Breast epithelium (tissue), 3 donors: ENCODE results near the gene ASIC4.

Experiments used
- POLR2A ChIP-seq: fragments of 450-650 bp; IDR thresholded peaks from one replicate; pipeline ENCODE4 v1.6.1; 2016; ENCODE audit warnings: antibody characterized with exemption, mild to moderate bottlenecking, moderate library complexity
- POLR2AphosphoS5 ChIP-seq, 3 donors: sonication (generic); formaldehyde crosslinking; IDR thresholded peaks; one replicate each; pipeline ENCODE4 v1.6.1; 2017; ENCODE audit warnings: antibody characterized with exemption in 3 of 3
- TF ChIP-seq, protein P1 (sequence below), 3 donors: fragments of 450-650 bp; IDR thresholded peaks; one replicate each; pipeline ENCODE4 v1.5.1; 2016 to 2017; ENCODE audit warnings: antibody characterized with exemption in 3 of 3, mild to moderate bottlenecking in 3 of 3, moderate library complexity in 3 of 3

DNA sequence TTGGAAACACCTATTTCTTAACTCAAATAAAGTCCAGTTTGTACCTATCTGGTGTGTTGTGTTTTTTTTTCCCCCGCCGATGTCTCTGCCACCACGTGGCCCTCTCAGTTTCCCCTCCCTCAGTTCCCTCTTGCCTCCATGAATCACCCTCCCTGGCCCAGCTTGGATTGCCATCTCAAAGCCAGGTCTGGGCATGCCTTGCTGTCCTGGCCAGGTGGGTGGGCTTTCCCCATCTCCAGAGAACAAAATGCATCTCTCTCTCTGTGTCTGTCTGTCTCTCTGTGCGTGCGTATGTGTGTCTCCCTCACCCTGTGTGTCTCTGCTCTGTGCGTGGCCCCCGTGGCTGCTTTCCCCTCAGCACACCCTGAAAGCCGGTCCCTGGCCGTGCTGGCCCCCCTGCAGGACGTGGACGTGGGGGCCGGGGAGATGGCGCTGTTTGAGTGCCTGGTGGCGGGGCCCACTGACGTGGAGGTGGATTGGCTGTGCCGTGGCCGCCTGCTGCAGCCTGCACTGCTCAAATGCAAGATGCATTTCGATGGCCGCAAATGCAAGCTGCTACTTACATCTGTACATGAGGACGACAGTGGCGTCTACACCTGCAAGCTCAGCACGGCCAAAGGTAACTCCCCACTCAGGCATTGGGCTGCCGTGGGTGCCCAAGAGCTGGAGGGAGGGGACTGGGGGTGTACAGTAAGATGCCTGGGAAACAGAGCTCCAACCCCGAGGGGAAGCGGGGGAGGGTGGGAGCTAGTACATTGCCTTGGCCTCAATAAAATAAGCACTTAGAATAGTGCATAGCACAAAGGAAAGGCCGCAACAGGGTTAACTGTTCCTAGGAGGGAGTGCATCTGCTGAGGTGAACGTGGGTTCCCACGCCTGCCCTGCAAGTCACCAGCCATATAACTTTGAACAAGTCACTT, 47.2 kb upstream of the ASIC4 start:
- TF ChIP-seq, protein P1, sequence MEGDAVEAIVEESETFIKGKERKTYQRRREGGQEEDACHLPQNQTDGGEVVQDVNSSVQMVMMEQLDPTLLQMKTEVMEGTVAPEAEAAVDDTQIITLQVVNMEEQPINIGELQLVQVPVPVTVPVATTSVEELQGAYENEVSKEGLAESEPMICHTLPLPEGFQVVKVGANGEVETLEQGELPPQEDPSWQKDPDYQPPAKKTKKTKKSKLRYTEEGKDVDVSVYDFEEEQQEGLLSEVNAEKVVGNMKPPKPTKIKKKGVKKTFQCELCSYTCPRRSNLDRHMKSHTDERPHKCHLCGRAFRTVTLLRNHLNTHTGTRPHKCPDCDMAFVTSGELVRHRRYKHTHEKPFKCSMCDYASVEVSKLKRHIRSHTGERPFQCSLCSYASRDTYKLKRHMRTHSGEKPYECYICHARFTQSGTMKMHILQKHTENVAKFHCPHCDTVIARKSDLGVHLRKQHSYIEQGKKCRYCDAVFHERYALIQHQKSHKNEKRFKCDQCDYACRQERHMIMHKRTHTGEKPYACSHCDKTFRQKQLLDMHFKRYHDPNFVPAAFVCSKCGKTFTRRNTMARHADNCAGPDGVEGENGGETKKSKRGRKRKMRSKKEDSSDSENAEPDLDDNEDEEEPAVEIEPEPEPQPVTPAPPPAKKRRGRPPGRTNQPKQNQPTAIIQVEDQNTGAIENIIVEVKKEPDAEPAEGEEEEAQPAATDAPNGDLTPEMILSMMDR (IDR thresholded peaks at IDR 0.05), result no peak
- TF ChIP-seq POLR2A (no peak), POLR2AphosphoS5 (IDR thresholded peaks at IDR 0.05) (no peak)
